GM12892 (cell line): ENCODE results near the gene TTYH3.

Source experiments
- POLR2A ChIP-seq: IDR thresholded peaks from 2 replicates; pipeline ENCODE4 v1.6.1; 2011; ENCODE audit warnings: low read depth, low read length, control low read depth
- POLR2AphosphoS5 ChIP-seq: IDR thresholded peaks from 2 replicates; pipeline ENCODE4 v1.6.1; 2011; ENCODE audit warnings: low read depth, low read length, control low read depth

DNA sequence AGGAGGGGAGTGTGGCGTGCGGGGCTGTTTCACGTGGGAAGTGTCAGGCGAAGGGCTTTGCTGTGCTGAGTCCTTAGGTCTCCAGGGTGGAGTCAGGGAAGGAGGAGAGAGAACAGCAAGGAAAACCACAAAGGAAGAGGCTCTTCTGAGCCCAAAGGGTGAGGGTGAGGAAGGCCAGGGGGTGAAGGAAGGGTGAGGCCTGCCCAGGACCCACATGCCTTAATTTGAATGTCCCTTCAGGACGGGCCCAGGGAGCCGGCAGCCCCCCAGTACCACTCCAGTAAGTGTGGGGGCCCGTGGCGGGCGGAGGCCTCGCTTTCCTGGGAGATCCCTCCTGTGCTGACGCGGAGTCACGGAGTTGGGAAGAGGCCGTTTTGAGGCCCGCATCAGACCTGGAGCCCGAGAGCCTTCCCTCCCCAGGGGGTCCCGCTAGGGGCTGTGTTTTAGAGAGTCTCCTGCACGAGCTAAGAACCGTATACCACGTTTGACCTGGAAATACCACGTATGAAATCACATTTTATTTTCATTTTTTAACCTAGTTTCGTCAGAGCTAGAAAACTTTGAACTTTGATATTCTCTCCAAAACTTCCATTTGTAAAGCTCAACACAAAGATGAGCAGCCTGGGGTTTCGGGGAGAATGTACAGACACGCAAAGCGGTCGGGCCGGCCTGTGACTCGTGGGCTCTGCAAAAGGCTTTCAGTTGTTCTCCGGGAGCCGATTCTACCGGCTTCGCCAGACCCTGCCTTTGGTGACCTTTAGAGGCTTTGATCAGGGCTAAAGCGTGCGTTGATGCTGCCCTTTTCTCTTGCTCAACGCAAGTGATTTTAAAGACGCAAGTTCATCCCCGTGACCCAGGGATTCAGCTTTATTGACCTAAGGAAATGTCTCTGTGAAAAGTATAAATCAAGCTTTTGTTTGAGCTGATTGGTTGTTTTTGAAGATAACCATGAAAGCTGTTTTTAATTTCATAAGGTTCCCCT lies 23.6 kb upstream of the TTYH3 start:
- TF ChIP-seq POLR2AphosphoS5 (no peak), POLR2A (no peak)
